HG03571 (cell line): Measurements from ENCODE around the gene CCNT2.
"Not testable (repeated sequence)": the region's sequence is repeated elsewhere in the genome, so short reads cannot be mapped to it uniquely, and the experiment has no call there.

Experiments used
- ATAC-seq: cut with Tn5 transposase; IDR thresholded peaks from one replicate; pipeline ENCODE4 v1.9.1; 2021; ENCODE audit not compliant: unreplicated experiment

CCNT2 gene

DNA sequence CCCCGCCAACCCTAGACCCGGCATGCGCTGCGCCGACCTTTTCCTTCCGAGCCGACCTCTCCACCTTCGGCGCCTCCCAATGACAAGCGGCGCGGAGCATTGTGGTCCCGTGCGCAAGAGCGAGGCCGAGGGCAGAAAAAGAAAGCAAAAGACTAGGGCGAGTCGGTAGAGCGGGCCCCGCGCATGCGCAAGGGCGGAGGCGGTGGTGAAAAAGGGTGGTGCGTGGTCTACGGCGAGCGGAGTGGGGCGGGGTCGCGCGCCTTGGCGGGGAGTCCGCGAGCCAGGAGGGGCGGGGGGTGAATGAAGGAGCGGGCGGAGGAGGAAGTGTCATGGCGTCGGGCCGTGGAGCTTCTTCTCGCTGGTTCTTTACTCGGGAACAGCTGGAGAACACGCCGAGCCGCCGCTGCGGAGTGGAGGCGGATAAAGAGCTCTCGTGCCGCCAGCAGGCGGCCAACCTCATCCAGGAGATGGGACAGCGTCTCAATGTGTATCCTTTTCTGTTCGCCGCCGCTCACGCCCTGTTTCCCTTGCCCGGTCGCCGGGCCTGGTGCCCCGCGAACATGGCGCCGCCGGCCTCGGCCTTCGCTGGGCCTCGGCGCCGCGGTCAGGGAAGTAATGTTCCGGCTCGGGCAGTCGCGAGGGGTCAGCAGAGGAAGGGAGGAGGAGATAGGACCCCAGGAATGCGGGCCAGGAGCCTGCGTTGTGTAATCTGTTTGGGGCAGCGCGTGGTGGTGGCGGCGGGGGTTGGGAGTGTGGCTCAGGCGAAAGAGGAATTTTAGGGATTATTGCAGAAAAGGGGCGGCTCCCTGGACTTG lies at the start of gene CCNT2:
TSS of gene CCNT2 (plus strand) at position 297 of the 815 bp plus-strand sequence. CDS start at position 330, 33 bp downstream.
- peak; percentile 75 for ATAC-seq

DNA sequence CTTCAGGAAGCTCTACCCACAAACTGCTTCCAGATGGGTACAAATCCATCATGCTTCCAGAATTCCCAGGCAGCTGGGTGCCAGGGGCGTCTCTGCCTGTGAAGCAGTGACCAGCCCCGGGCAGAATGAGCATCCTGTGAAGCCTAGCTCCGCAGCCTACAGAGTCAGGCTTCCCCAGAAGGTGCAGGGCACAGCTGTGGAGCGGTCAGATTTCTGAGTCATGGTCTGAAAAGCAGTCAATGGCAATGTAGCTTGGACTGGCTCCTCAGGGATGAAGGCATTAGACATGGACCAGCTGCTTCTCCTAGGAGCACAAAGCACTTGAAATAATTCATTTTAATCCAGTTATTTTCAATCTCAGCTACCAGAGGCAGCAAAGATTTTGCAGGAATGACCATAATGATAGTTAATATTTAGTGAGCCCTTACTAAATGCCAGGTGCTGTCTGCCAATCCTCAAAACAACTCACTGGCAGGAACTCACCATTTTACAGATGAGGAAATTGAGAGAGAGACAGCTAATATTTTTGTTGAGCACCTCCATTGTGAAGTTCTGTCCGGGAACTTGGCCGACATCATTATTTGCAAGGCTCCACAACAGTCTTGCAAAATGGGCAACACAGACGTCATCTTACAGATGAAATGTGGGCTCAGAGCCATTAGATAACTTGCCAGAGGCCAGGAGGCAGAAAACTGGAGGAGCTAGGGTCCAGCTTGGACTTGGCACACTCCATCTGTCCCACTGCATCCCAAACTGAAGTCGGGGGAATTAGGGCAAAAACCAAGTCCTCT lies 48.5 kb upstream of the CCNT2 start:
- ATAC-seq, result no peak

GRCh38 chr2:134873152-134873551 lies 45.5 kb upstream of the CCNT2 start:
- no peak for ATAC-seq

- no peak for ATAC-seq
These were observed 43.3 kb upstream of the CCNT2 start for GRCh38 chr2:134875309-134875708.

GRCh38 chr2:134882773-134883172 lies 35.8 kb upstream of the CCNT2 start:
- ATAC-seq, result no peak

- ATAC-seq, result no peak
These were observed 34.9 kb upstream of the CCNT2 start for GRCh38 chr2:134883552-134884293.

DNA sequence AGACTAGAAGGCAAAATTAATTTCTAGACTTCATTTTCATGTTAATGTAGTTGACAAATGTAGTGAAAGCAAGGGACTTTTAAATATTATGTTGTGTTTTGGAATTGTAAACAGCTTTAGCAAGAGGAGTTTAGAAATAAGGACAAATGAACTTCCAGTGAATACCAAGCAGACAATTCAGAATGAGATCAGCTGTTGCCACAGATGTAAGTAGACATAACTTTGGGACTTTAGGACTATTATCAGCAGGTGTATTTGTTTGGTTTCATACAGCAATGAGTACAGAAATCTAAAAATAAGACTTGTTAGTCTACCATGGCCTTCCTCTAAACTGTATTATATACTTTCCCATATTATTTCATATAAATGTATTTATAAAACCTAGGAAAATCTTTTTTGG lies 34.2 kb upstream of the CCNT2 start:
- ATAC-seq, result no peak

- ATAC-seq, result no peak
These were observed 26.2 kb upstream of the CCNT2 start for GRCh38 chr2:134892282-134893035.

GRCh38 chr2:134897932-134898331 lies 20.7 kb upstream of the CCNT2 start:
- no peak for ATAC-seq

- ATAC-seq, result no peak
These were observed 19.4 kb upstream of the CCNT2 start for GRCh38 chr2:134899204-134899603.

- no peak for ATAC-seq
These were observed 18.5 kb upstream of the CCNT2 start for GRCh38 chr2:134900151-134900550.

- not testable (repeated sequence) for ATAC-seq
These were observed 14.9 kb upstream of the CCNT2 start for GRCh38 chr2:134903701-134904100.

GRCh38 chr2:134905168-134905567 lies 13.5 kb upstream of the CCNT2 start:
- no peak for ATAC-seq

DNA sequence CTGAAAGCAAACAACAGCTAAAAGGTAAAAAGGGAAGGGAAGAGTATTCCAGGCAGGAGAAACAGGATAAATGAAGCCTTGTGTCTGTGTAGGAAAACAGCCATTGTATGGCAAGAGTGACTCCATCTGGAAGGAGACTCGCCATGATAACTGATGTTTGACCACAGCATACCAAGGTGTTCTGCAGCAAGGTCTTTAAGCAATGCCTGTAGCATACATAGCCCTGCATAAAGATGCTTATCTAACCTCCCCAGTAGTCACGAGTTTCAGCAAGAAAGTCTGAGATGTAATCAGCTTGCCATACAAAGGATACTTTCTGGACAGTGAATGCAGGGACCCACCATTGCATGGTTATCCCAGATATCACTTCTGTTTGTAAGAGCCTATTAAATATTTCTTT lies 11.9 kb upstream of the CCNT2 start:
- no peak for ATAC-seq

- not testable (repeated sequence) for ATAC-seq
These were observed 11.0 kb upstream of the CCNT2 start for GRCh38 chr2:134907441-134908116.

DNA sequence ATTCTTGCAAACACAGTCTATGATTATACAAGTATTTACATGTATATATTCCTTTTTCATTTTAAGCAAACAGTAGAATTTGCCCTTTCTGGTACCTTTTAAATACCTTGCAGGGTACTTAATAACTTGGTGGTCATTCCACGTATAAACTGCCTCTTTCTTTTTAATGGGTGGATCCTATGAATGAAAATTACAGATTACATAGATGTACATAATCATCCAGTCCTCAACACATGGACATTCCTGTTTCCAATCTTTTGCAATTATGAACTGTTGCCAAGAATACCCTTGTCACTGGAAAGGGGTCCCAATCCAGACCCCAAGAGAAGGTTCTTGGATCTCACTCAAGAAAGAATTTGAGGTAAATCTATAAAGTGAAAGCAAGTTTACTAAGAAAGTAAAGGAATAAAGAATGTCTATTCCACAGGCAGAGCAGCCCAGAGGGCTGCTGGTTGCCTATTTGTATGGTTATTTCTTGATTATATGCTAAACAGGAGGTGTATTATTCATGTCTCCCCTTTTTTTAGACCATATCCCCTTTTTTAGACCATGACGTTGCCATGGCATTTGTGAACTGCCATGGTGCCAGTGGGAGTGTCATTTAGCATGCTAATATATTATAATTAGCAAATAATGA lies 7.7 kb upstream of the CCNT2 start:
- no peak for ATAC-seq

DNA sequence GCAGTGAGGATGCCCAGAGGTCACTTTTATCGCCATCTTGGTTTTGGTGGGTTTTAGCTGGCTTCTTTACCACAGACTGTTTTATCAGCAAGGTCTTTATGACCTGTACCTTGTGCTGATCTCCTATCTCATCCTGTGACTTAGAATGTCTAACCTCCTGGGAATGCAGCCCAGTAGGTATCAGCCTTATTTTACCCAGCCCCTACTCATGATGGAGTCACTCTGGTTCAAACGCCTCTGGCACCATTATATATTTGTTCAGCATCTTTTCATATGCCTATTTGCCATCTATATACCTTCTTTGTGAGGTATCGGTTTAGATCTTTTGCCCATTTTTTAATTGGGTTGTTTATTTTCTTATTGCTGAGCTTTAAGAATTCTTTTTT lies 7.2 kb upstream of the CCNT2 start:
- no peak for ATAC-seq

- no peak for ATAC-seq
These were observed 6.3 kb upstream of the CCNT2 start for GRCh38 chr2:134912361-134912760.

- no peak for ATAC-seq
These were observed 1.2 kb upstream of the CCNT2 start for GRCh38 chr2:134917360-134917865.
